Measurements from ENCODE around the gene RRP8.

- TF ChIP-seq, protein P1, sequence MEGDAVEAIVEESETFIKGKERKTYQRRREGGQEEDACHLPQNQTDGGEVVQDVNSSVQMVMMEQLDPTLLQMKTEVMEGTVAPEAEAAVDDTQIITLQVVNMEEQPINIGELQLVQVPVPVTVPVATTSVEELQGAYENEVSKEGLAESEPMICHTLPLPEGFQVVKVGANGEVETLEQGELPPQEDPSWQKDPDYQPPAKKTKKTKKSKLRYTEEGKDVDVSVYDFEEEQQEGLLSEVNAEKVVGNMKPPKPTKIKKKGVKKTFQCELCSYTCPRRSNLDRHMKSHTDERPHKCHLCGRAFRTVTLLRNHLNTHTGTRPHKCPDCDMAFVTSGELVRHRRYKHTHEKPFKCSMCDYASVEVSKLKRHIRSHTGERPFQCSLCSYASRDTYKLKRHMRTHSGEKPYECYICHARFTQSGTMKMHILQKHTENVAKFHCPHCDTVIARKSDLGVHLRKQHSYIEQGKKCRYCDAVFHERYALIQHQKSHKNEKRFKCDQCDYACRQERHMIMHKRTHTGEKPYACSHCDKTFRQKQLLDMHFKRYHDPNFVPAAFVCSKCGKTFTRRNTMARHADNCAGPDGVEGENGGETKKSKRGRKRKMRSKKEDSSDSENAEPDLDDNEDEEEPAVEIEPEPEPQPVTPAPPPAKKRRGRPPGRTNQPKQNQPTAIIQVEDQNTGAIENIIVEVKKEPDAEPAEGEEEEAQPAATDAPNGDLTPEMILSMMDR (IDR thresholded peaks at IDR 0.05; ENCODE audit: low read depth, low read length), result no peak
- no peak for TF ChIP-seq EZH2phosphoT487 (IDR thresholded peaks at IDR 0.05; ENCODE audit: low read depth)
Observed at GRCh38 chr11:6563121-6563619, 40.2 kb downstream of the RRP8 start.
